ENCODE measurements around the gene FGF1. TPM values are rescaled to one million over a fixed set of nuclear protein-coding genes. Genes with fewer than 3 reads are reported as not detected.

FGF1 gene
- total RNA-seq, 4 donors from 2014 or later, result 1.7 to 4.0 (median 2.9) TPM

- WGBS, result 92% methylated on average over 4 of the region's 4 CpGs
Observed at GRCh38 chr5:142602720-142603245, 83.1 kb downstream of the FGF1 start.

GRCh38 chr5:142601432-142601831 lies 84.5 kb downstream of the FGF1 start:
- 89% methylated on average over 3 of the region's 3 CpGs for WGBS
- no peak for TF ChIP-seq POLR2A (IDR thresholded peaks at IDR 0.05; ENCODE audit: low read depth)
- TF ChIP-seq CTCF (IDR thresholded peaks at IDR 0.05), result no peak
- TF ChIP-seq EP300 (IDR thresholded peaks at IDR 0.05), result no peak
- no peak for TF ChIP-seq POLR2AphosphoS5 (IDR thresholded peaks at IDR 0.05)
- no peak for DNase-seq (ENCODE audit: extremely low spot score)
- no peaks in the 10 kb centered on the region for H3K36me3 ChIP-seq
- no peaks in the 10 kb centered on the region for H3K9me3 ChIP-seq
- intact Hi-C loops (cut with DNase I), result no loop called here
- H3K4me1 ChIP-seq, result peaks cover 23 to 31% (median 29%) of the 10 kb centered on the region in 4 donors
- no peak overlapping the region for H3K4me3 ChIP-seq
- H3K27ac ChIP-seq (replicated peaks in 1 of 4), result peak overlapping the region; percentile 52 to 75 (median 58)
- no peaks in the 10 kb centered on the region for H3K27me3 ChIP-seq

More at GRCh38 chr5:142602720-142603245, 83.1 kb downstream of the FGF1 start:
- Histone ChIP-seq H3K36me3 (no peaks in the 10 kb centered on the region), H3K4me3 (no peak overlapping the region), H3K27ac (replicated peaks in 1 of 4) (no peak overlapping the region), H3K4me1 (peaks cover 23 to 31% (median 29%) of the 10 kb centered on the region in 4 donors), H3K9me3 (no peaks in the 10 kb centered on the region), H3K27me3 (no peaks in the 10 kb centered on the region)
- intact Hi-C loops (cut with DNase I), result no loop called here
- DNase-seq (ENCODE audit: extremely low spot score), result no peak
- no peak for TF ChIP-seq POLR2AphosphoS5 (IDR thresholded peaks at IDR 0.05)
- TF ChIP-seq EP300 (IDR thresholded peaks at IDR 0.05), result no peak
- no peak for TF ChIP-seq CTCF (IDR thresholded peaks at IDR 0.05)
- no peak for TF ChIP-seq POLR2A (IDR thresholded peaks at IDR 0.05; ENCODE audit: low read depth)

- 25% methylated on average over 19 of the region's 20 CpGs for WGBS
- peak; percentile 29 to 69 for TF ChIP-seq POLR2AphosphoS5 (IDR thresholded peaks at IDR 0.05)
- TF ChIP-seq POLR2A (IDR thresholded peaks at IDR 0.05; ENCODE audit: low read depth), result no peak
- TF ChIP-seq EP300 (IDR thresholded peaks at IDR 0.05), result peak; percentile 9
- peak in 1 of 3 experiments; percentile 13 for TF ChIP-seq CTCF (IDR thresholded peaks at IDR 0.05)
- intact Hi-C loops (cut with DNase I), result no loop called here
- H3K4me1 ChIP-seq, result peaks cover 22 to 29% (median 27%) of the 10 kb centered on the region in 4 donors
- DNase-seq (ENCODE audit: extremely low spot score), result no peak
- peak overlapping the region; percentile 22 to 37 (median 29) for H3K4me3 ChIP-seq
- no peaks in the 10 kb centered on the region for H3K9me3 ChIP-seq
- H3K27ac ChIP-seq (replicated peaks in 1 of 4), result peak overlapping the region; percentile 52 to 75 (median 58)
- H3K36me3 ChIP-seq, result no peaks in the 10 kb centered on the region
- H3K27me3 ChIP-seq, result no peaks in the 10 kb centered on the region
Observed at GRCh38 chr5:142600611-142601358, 85.1 kb downstream of the FGF1 start.

- TF ChIP-seq POLR2AphosphoS5 (IDR thresholded peaks at IDR 0.05) (no peak), EP300 (IDR thresholded peaks at IDR 0.05) (no peak)
- Histone ChIP-seq H3K27ac (replicated peaks in 1 of 4) (peak overlapping the region; percentile 52 to 75 (median 58)), H3K27me3 (no peaks in the 10 kb centered on the region), H3K4me3 (no peak overlapping the region), H3K36me3 (peaks cover 0 to under 1% (median 0%) of the 10 kb centered on the region in 4 donors), H3K4me1 (peaks cover 17 to 23% (median 21%) of the 10 kb centered on the region in 4 donors), H3K9me3 (no peaks in the 10 kb centered on the region)
- intact Hi-C loops (cut with DNase I), result no loop called here
- DNase-seq (ENCODE audit: extremely low spot score), result no peak
- WGBS, result 75% methylated on average over 4 of the region's 4 CpGs
Observed at GRCh38 chr5:142600092-142600491, 85.8 kb downstream of the FGF1 start.

GRCh38 chr5:142598338-142598700 lies 87.6 kb downstream of the FGF1 start:
- H3K36me3 ChIP-seq, result peaks cover 0 to 8% (median 0%) of the 10 kb centered on the region in 4 donors
- TF ChIP-seq POLR2A (IDR thresholded peaks at IDR 0.05; ENCODE audit: low read depth) (no peak), POLR2AphosphoS5 (IDR thresholded peaks at IDR 0.05) (no peak), CTCF (IDR thresholded peaks at IDR 0.05) (no peak), EP300 (IDR thresholded peaks at IDR 0.05) (no peak)
- no peaks in the 10 kb centered on the region for H3K27me3 ChIP-seq
- H3K4me1 ChIP-seq, result peaks cover 17 to 23% (median 21%) of the 10 kb centered on the region in 4 donors
- H3K4me3 ChIP-seq, result no peak overlapping the region
- DNase-seq (ENCODE audit: extremely low spot score), result no peak
- no peak overlapping the region for H3K27ac ChIP-seq (replicated peaks in 1 of 4)
- H3K9me3 ChIP-seq, result no peaks in the 10 kb centered on the region
- intact Hi-C loops (cut with DNase I), result no loop called here

Data from esophagus muscularis mucosa (tissue), 4 donors.